K562 (cell line): ENCODE results near the gene FAM50B. TPM values are rescaled to one million over a fixed set of nuclear protein-coding genes. Genes with fewer than 3 reads are reported as not detected.

Experiments used
- NKRF ChIP-seq: fragments of 450-650 bp; IDR thresholded peaks from 2 replicates; pipeline ENCODE4 v1.6.1; 2016; ENCODE audit warnings: borderline replicate concordance
- NR3C1 ChIP-seq: sonication (generic); formaldehyde crosslinking; IDR thresholded peaks from 2 replicates; pipeline ENCODE4 v1.8.1; 2022; ENCODE audit warnings: missing genetic modification reagents
- RNF2 ChIP-seq: sonication (generic); IDR thresholded peaks from 2 replicates; pipeline ENCODE4 v1.6.1; 2016
- ZNF655 ChIP-seq: fragments of 250-450 bp; sonication (Bioruptor Pico); IDR thresholded peaks from 2 replicates; pipeline ENCODE4 v1.5.0; 2021
- polyA plus RNA-seq, 8 experiments: library from polyadenylated mRNA; depleted of rRNA in 4 of 8; stranded (reverse) in 5 of 8; unstranded in 3 of 8; fragments of >200 nt; fragmentation: Nextera tagmentation in 2 of 8; fragmentation: Illumina TruSeq in 1 of 8; extraction: Ambion mirVana in 2 of 8; extraction: Trizol in 1 of 8; gene quantifications; 2 replicates each; pipeline versions ENCODE4 v1.2.1 to v1.2.3, GENCODE V29; 2011 to 2014; ENCODE audit warnings: inconsistent platforms in 1 of 8, missing spikeins in 1 of 8
- total RNA-seq, 7 experiments: library from RNA; depleted of rRNA in 6 of 7; stranded (reverse); fragments of >200 nt in 6 of 7; fragmentation: Illumina TruSeq in 2 of 7; extraction: Trizol in 2 of 7; gene quantifications; 2 replicates each; pipeline versions ENCODE4 v1.2.1 to v1.2.3, GENCODE V29; 2011 to 2021; ENCODE audit warnings: low replicate concordance in 1 of 7
- TF ChIP-seq, protein P1 (sequence below): fragments of 200-600 bp; sonication (generic); IDR thresholded peaks from one replicate; pipeline ENCODE4 v1.6.1; 2012; ENCODE audit warnings: mild to moderate bottlenecking, low read depth, low read length, inconsistent platforms

The FAM50B gene
- total and polyA plus RNA-seq, 9 of the 15 experiments (the other 6 are each of a cell fraction or from before 2014, with no cell fraction given), result 0.09 to 0.16 (median 0.13) TPM; not detected in 6

DNA sequence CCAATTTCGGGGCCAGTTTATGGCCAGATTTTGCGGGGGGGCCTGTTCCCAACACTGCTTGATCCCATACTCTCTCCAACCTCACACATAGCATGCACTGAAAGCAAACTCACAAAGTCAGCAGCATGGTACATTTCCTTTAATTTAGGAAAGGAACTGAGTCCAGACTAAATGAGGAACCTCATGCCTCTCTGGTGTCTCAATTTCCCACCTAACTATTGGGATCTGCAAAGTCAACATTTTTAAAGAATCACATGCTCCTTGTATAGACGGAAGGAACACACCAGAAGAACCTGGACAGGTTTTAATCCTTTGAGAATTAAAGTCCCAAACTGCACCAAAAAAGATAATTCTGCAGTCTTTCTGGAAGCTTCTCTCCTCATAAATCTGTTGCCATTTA, 33.3 kb downstream of the FAM50B start (continued):
- TF ChIP-seq, protein P1, sequence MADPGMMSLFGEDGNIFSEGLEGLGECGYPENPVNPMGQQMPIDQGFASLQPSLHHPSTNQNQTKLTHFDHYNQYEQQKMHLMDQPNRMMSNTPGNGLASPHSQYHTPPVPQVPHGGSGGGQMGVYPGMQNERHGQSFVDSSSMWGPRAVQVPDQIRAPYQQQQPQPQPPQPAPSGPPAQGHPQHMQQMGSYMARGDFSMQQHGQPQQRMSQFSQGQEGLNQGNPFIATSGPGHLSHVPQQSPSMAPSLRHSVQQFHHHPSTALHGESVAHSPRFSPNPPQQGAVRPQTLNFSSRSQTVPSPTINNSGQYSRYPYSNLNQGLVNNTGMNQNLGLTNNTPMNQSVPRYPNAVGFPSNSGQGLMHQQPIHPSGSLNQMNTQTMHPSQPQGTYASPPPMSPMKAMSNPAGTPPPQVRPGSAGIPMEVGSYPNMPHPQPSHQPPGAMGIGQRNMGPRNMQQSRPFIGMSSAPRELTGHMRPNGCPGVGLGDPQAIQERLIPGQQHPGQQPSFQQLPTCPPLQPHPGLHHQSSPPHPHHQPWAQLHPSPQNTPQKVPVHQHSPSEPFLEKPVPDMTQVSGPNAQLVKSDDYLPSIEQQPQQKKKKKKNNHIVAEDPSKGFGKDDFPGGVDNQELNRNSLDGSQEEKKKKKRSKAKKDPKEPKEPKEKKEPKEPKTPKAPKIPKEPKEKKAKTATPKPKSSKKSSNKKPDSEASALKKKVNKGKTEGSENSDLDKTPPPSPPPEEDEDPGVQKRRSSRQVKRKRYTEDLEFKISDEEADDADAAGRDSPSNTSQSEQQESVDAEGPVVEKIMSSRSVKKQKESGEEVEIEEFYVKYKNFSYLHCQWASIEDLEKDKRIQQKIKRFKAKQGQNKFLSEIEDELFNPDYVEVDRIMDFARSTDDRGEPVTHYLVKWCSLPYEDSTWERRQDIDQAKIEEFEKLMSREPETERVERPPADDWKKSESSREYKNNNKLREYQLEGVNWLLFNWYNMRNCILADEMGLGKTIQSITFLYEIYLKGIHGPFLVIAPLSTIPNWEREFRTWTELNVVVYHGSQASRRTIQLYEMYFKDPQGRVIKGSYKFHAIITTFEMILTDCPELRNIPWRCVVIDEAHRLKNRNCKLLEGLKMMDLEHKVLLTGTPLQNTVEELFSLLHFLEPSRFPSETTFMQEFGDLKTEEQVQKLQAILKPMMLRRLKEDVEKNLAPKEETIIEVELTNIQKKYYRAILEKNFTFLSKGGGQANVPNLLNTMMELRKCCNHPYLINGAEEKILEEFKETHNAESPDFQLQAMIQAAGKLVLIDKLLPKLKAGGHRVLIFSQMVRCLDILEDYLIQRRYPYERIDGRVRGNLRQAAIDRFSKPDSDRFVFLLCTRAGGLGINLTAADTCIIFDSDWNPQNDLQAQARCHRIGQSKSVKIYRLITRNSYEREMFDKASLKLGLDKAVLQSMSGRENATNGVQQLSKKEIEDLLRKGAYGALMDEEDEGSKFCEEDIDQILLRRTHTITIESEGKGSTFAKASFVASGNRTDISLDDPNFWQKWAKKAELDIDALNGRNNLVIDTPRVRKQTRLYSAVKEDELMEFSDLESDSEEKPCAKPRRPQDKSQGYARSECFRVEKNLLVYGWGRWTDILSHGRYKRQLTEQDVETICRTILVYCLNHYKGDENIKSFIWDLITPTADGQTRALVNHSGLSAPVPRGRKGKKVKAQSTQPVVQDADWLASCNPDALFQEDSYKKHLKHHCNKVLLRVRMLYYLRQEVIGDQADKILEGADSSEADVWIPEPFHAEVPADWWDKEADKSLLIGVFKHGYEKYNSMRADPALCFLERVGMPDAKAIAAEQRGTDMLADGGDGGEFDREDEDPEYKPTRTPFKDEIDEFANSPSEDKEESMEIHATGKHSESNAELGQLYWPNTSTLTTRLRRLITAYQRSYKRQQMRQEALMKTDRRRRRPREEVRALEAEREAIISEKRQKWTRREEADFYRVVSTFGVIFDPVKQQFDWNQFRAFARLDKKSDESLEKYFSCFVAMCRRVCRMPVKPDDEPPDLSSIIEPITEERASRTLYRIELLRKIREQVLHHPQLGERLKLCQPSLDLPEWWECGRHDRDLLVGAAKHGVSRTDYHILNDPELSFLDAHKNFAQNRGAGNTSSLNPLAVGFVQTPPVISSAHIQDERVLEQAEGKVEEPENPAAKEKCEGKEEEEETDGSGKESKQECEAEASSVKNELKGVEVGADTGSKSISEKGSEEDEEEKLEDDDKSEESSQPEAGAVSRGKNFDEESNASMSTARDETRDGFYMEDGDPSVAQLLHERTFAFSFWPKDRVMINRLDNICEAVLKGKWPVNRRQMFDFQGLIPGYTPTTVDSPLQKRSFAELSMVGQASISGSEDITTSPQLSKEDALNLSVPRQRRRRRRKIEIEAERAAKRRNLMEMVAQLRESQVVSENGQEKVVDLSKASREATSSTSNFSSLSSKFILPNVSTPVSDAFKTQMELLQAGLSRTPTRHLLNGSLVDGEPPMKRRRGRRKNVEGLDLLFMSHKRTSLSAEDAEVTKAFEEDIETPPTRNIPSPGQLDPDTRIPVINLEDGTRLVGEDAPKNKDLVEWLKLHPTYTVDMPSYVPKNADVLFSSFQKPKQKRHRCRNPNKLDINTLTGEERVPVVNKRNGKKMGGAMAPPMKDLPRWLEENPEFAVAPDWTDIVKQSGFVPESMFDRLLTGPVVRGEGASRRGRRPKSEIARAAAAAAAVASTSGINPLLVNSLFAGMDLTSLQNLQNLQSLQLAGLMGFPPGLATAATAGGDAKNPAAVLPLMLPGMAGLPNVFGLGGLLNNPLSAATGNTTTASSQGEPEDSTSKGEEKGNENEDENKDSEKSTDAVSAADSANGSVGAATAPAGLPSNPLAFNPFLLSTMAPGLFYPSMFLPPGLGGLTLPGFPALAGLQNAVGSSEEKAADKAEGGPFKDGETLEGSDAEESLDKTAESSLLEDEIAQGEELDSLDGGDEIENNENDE, result no peak
- TF ChIP-seq ZNF655, result no peak
- no peak for TF ChIP-seq RNF2
- no peak for TF ChIP-seq NKRF
- no peak for TF ChIP-seq NR3C1 (CRISPR knock-in tag)
